Fibroblast of skin of scalp (primary cell): ENCODE results near the gene TNS3.

ENCODE experiments used
- DNase-seq: peaks from one replicate; pipeline ENCODE4 v3.0.0-alpha.2; 2013

The TNS3 gene

DNA sequence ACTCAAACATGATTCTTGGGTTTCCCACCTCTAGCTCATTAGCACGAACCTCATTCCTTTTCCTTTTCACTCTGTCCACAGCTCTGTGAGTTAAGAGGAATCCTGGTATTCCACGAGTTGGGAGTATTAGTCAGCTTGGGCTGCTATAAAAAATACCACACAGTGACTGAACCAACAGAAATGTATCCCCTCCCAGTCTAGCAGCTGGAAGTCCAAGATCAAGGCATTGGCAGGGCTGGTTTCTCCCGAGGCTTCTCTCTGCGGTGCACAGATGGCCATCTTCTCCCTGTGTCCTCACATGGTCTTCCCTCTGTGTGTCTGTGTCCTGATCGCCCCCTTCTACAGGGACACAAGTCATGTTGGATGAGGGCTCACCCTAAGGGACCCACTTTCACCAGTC, 261.6 kb downstream of the TNS3 start:
- DNase-seq: peak; percentile 48

- no peak for DNase-seq
These were observed 263.3 kb downstream of the TNS3 start for GRCh38 chr7:47318395-47319182.

DNA sequence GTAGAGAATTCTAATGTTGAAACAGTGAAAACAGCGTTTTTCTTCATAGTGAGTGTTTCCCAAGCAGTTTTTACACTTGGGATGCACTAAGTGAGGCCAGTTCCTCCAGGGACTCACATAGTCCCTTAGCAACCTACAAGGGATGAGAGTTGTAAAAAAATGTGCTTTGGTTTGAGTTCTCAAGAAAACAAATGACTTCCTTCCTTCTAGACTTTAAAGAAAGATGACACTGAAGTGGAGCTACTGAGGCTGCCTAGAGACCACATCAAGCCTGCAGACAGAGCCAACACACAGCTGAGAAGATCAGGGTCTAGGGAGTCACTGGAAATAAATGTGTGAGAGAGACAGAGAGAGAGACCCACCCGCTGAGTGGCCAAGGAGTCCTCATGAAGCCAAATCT, 264.4 kb downstream of the TNS3 start:
- DNase-seq: no peak

DNA sequence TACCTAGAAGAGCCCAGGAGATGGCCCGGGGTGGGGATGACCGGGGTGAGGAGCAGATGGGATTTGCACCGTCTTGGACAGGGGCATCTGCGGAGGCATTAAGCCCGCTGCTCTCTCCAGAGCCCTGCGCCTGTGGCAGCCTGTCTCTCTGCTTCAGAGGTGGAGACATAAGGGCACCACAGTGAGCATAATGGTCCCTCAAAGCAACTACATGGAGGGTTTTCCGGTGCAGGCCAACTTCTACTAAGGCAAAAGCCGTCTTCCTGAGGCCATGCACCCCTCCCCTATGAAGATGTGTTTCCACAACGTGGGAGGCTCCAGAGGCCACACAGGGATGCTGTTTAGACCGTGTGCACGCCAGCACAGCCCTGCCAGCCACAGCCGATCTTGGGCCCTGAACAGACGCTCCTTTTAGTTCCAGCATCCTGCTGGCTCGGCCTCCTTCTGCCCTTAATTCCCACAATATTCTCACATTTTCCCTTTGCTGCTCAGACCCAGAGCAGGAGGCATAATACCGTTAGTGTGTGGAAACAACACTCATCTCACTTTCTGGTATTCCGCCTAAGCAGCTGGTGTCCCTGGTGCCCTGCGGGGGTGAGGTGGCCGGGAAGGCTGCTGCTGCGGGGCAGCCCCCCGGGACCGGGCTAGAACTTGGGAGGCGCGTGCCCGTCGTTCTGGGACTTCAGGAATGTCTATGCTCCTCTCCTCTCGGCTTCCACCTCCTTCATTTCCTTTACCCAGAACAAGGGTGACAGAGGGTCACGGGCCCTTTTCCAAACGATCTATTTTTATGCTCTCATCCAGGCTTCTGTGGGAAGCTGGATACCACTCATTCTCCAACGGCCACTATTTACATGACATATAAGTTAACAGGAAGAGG, 266.9 kb downstream of the TNS3 start:
- peak; percentile 81 for DNase-seq

GRCh38 chr7:47314248-47314647, 267.7 kb downstream of the TNS3 start:
- no peak for DNase-seq

DNA sequence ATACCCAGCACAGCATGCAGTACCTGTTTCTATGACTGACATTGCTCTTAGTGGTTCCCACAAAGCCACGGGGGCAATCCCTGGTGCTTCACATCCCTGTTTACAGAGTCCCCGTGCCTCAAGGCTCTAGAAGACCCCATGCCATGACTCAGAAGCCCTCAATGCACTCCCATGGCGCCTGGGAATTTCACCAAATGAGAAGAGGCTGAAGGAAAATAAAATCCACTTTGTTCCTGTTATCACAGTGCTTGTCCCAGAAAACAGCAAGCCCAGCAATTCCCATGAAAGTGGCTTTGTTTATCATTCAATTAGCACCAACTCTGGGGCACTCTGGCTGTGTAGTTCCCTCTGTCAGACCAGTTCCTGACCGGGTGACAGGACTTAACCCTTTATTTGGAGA, 268.3 kb downstream of the TNS3 start:
- DNase-seq: no peak

DNA sequence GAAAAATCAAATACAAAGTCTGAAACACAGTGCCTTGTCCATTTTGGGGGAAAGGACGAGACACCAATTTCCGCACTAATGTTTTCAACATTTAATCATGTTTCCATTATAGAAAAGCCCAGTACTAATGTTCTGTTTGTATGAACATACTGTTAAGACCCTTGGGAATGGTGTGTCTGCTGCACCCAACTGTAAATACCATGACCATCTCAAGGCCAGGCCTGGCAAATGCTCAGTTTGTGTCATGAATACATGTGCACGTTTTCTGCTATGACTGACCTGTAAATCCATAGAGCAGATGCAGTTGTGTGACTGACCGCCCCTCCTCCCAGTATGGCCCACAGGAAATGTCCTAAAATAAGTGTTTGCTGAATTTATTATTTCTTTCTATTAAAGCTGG, 270.0 kb downstream of the TNS3 start:
- no peak for DNase-seq

DNA sequence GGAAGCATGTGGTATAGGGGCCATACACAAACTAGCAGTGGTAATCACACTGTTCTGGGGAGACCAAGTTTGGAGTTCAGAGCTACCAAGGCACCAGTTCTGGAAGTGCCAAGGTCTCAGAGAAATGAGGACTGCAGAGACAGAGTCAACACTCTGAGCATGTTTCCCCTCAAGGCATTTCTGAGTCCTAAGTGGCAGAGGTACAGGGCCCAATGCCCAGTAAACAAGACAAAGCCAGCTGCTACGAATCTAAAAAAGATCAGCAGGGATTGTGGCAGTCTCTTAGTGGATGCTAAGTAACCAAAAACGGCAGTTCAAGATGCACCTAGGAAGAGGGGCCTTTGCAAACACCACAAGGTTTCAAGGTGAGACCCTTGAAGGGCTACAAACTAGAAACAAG, 271.9 kb downstream of the TNS3 start:
- DNase-seq: no peak

GRCh38 chr7:47308808-47309207, 273.1 kb downstream of the TNS3 start:
- no peak for DNase-seq

DNA sequence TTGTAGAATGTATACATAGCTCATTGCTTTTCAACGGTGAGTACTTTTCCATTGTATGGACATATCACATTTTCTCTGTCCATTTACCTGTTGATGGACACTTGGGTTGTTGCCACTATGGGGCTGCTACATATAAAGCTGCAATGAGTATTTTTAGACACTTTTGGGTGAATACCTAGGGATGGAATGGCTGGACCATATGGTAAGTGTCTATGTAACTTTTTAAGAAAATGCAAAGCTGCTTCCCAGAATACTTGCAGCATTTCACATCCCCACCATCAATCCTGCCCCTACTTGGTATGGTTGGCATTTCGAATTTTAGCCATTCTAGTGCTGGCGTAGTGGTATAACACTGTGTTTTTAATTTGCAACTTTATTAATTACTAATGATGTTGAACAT, 274.6 kb downstream of the TNS3 start:
- DNase-seq: no peak

DNA sequence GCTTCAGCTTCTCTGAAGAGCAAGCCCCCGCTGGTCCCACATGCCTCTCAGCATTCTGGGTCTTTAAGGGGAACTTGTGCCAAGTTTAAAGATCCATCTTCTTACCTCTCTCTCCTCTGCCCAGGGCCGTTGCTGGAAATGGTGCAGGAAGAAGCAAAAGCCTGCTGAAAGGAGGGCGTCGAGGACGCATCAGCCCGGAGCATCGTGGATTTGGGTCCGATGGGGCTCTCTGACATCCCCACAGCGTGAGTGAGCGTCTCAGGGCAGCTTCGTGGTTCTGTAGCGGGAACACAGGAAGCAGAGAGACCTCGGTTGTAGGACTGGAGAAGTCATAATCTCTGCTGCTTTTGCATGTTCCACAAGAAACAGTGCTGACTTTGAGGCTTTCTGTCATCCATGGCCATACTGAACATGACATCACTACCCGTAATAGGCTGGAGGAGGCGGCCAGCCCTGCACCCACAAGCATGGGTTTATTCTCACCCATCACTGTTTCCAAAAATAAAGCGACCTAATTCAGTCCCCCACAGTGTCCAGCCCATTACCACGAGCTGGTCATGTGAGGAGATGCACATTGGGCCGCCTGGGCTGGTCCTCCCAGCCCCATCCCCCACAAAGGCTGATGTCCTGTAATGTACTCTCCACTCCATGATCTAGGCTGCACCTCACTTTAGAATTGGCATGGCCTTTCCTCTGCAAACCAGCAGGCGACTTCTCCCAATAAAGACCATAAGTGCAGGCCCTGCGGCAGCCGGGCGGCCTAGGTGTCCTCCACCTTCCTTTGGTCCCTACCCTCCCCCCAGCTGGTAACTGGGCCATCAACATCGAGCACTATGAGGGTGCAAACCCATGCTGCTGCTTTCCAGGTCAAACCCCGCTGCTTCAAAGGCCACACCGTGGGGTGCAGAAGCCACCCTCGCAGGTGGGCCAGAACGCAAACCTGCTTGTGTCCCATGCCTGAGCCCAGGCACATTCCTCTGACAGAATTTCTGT, 276.9 kb downstream of the TNS3 start:
- no peak for DNase-seq

- no peak for DNase-seq
These were observed 278.0 kb downstream of the TNS3 start for GRCh38 chr7:47303695-47304453.

DNA sequence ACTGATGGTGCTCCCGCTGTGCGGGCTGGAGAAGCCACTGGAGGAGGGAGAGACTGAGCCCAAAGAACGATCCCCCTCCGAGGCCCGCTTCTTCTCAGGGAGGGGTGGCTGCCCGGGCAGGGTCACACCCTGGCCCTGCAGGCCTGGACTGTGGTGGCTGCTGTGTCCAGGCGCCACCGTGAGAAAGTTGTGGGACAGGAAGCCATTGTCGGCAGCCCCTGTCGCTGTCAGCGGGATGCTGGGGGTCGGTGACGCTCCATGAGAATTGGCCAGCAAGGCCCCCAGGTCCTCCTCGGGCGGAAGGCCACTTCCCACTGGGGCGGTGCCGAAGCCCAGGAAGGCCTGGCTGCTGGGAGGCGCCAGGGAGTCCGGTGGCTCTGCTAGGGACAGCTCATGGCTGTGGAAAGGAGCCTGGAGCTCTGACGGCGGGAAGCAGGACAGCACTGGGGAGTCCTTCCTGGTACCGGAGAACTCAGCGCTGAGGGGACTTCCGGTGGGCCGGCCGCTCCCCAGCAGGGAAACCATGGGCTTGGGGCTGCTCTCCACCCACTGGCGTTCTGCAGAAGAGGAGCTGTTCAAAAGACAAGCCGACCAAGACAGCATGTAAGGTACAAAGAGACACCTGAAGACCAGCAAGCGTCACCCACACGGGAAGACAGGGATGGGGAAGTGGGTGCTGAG, 278.8 kb downstream of the TNS3 start:
- DNase-seq: no peak

GRCh38 chr7:47302560-47302959, 279.4 kb downstream of the TNS3 start:
- no peak for DNase-seq

DNA sequence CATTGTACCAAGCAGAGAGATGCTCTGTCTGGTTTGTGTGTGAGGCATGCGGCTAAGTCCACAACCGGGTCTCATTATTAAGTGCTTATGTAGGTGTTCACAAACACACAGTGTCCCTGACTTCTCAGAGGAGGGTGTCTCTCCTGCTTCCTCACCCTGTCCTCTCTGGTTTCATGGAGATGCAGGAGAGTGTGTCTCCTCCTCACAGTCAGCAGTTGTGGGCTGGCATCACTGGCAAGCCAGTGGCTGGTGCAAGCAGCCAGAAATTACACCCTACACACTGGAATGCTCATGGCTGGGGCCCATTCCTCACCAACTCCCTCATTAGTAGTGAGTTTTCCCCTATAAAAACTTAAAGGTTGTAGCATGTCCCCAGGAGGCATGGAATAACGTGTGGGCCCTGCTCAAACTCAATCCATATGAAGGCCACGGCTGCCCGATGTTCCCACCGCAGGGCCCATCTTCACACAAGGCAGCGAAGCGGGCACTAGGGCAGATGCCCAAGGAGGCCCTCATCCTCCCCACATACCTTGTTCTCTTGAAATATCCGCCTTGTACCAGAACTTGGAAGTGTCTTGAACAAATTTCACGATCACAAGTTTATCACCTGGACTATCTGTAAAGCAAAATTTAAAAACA, 280.1 kb downstream of the TNS3 start:
- no peak for DNase-seq

DNA sequence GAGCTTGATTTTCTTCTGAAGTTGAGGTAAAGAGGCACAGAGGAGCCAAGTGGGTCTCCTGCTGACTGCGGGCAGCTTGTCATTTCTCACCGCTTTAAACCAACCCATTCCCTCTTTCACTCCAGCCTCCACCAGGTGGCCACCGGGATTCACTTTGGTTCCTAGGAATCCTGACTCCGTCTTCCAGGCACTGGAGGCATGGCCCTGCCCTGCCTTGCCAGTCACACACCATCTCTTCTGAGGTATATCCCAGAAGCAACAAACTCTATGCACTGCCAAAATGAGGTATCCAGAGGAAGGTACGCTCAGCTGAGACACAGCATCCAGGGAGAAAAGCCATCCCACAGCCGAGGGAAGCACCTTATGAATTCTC, 280.8 kb downstream of the TNS3 start:
- DNase-seq: no peak

GRCh38 chr7:47300472-47301104, 281.3 kb downstream of the TNS3 start:
- DNase-seq: no peak

DNA sequence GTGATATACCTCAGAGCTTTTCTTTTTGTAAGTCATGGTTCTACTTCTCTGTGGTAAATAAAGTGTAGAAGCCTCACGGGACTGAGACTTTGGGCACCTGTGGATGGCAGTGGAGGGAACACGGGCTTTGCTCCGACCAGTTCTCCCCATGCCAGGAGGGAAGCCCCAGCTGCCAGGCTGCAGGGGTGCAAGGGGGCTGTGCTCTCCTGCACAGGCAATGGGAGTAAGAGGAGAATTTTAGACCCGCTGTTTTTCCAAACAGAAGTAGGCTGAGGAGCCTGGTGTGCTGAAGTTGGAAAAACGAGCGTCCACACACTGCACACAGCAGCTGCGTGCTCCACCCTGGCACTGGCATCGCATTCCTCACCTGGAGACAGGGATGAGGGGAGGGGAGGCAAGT, 282.4 kb downstream of the TNS3 start:
- DNase-seq: no peak

- DNase-seq: no peak
These were observed 283.3 kb downstream of the TNS3 start for GRCh38 chr7:47298636-47299035.

DNA sequence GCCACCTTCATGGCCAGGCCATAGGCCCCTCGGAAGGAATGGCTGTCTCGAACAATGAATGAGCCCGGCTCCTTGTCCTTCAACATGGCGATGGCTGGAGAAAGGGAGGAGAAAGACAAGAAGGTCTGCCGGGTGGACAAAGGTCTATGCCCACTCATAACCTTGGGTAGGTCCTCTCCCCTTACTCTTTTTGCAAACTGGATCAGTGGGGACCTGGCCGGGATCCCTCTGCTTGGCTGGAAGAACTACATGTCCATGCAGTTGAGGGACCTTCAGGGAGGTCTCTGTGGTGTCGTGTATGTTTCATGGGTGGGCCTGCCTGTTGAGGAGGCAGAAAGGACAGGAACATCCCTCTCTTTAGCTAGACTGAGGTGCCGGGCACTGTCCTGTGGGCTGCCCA, 284.8 kb downstream of the TNS3 start:
- DNase-seq: no peak
